GM21717 (cell line): Measurements from ENCODE around the gene GPX8.

Source experiments
- ATAC-seq: cut with Tn5 transposase; IDR thresholded peaks from one replicate; pipeline ENCODE4 v1.9.1; 2021; ENCODE audit warnings: mild to moderate bottlenecking, moderate library complexity; ENCODE audit not compliant: unreplicated experiment

Gene GPX8

GRCh38 chr5:55159763-55160492, at the start of gene GPX8:
GPX8 (plus strand) TSS chr5:55160171; CDS start chr5:55160193, 22 bp downstream.
- ATAC-seq: no peak

GRCh38 chr5:55110217-55110616, 49.8 kb upstream of the GPX8 start:
- no peak for ATAC-seq

GRCh38 chr5:55113327-55113726, 46.6 kb upstream of the GPX8 start:
- ATAC-seq: no peak

GRCh38 chr5:55114061-55114460, 45.9 kb upstream of the GPX8 start:
- ATAC-seq: no peak

- ATAC-seq: no peak
These were observed 36.6 kb upstream of the GPX8 start for GRCh38 chr5:55123365-55123764.

GRCh38 chr5:55134053-55134722, 25.8 kb upstream of the GPX8 start:
- no peak for ATAC-seq

GRCh38 chr5:55136521-55136920, 23.4 kb upstream of the GPX8 start:
- ATAC-seq: no peak

- no peak for ATAC-seq
These were observed 18.9 kb upstream of the GPX8 start for GRCh38 chr5:55140908-55141665.

GRCh38 chr5:55141945-55142690, 17.9 kb upstream of the GPX8 start:
- no peak for ATAC-seq

GRCh38 chr5:55143624-55144023, 16.3 kb upstream of the GPX8 start:
- ATAC-seq: no peak

GRCh38 chr5:55146080-55146479, 13.9 kb upstream of the GPX8 start:
- ATAC-seq: no peak

GRCh38 chr5:55146543-55147151, 13.3 kb upstream of the GPX8 start:
- ATAC-seq: peak; percentile 90

GRCh38 chr5:55149308-55149795, 10.6 kb upstream of the GPX8 start:
- ATAC-seq: no peak

- ATAC-seq: no peak
These were observed 7.8 kb upstream of the GPX8 start for GRCh38 chr5:55151923-55152842.

GRCh38 chr5:55154873-55155272, 5.1 kb upstream of the GPX8 start:
- ATAC-seq: no peak

GRCh38 chr5:55160493-55161209, 680 bp downstream of the GPX8 start:
- ATAC-seq: no peak

- ATAC-seq: no peak
These were observed 2.7 kb downstream of the GPX8 start for GRCh38 chr5:55162666-55163065.

GRCh38 chr5:55171471-55171870, 11.5 kb downstream of the GPX8 start:
- no peak for ATAC-seq
